GM12878 (cell line): Measurements from ENCODE around the gene SNRPF. TPM values are rescaled to one million over a fixed set of nuclear protein-coding genes. Genes with fewer than 3 reads are reported as not detected.

ENCODE experiments used
- ATAC-seq: fragments of 200-7000 bp; cut with Tn5 transposase; 3 replicates; pipeline ENCODE4 v1.9.1; 2020; ENCODE audit warnings: mild to moderate bottlenecking, moderate library complexity
- BruUV-seq: library from RNA; stranded (reverse); fragments of 400-500 nt; replicated peaks from 2 replicates; lab custom pipeline; 2021; lab: Mats Ljungman, UMichigan
- CTCF ChIA-PET: fragments of 300-600 bp; sonication (Branson Sonifier 250); formaldehyde crosslinking; extraction: SDS; loops from one replicate; lab custom pipeline; 2021; ENCODE audit warnings: inconsistent platforms; lab: Yijun Ruan, JAX
- POLR2A ChIA-PET: fragments of 350-600 bp; formaldehyde crosslinking; extraction: SDS; loops from one replicate; lab custom pipeline; 2021; ENCODE audit warnings: inconsistent platforms; lab: Charles Lee
- RAD21 ChIA-PET: fragments of 300-600 bp; sonication (Branson Sonifier 250); formaldehyde crosslinking; loops from one replicate; lab custom pipeline; 2023; ENCODE audit warnings: antibody characterized with exemption; ENCODE audit not compliant: unreplicated experiment; lab: Charles Lee
- SMC1A ChIA-PET: fragments of 300-600 bp; sonication (Branson Sonifier 250); formaldehyde crosslinking; loops from one replicate; lab custom pipeline; 2023; ENCODE audit not compliant: unreplicated experiment, uncharacterized antibody; lab: Charles Lee
- DNase-seq: peaks from one replicate; pipeline ENCODE4 v3.0.0-alpha.2; 2011; ENCODE audit warnings: low read depth, low spot score
- FAIRE-seq: peaks from 3 replicates; lab custom pipeline; 2011; peaks lifted over from hg19 to GRCh38; lab: Jason Lieb, UNC
- H2AFZ ChIP-seq: 2 replicates; pipeline ENCODE4 v1.6.0; 2011; ENCODE audit warnings: low read depth, low read length, control low read depth; ENCODE audit not compliant: control insufficient read depth
- H3K27ac ChIP-seq: 2 replicates; pipeline ENCODE4 v1.5.1; 2011; ENCODE audit warnings: control low read depth; ENCODE audit not compliant: control insufficient read depth, insufficient read depth
- H3K27me3 ChIP-seq, 2 experiments: replicated peaks in 1 of 2; 2 replicates each; pipeline versions ENCODE4 v1.6.0 to v1.6.1; 2011; ENCODE audit warnings: low read length in 1 of 2; ENCODE audit not compliant: control insufficient read depth in 2 of 2, insufficient read depth in 2 of 2
- H3K36me3 ChIP-seq, 2 experiments: 2 replicates each; pipeline ENCODE4 v1.5.1; 2011; ENCODE audit warnings: low read length in 1 of 2; ENCODE audit not compliant: control insufficient read depth in 2 of 2, insufficient read depth in 2 of 2
- H3K4me1 ChIP-seq: 2 replicates; pipeline ENCODE4 v1.6.1; 2011; ENCODE audit warnings: mild to moderate bottlenecking, low read length, moderate library complexity, mixed read lengths; ENCODE audit not compliant: control insufficient read depth, insufficient read depth
- H3K4me2 ChIP-seq: 2 replicates; pipeline ENCODE4 v1.6.0; 2011; ENCODE audit warnings: control low read depth; ENCODE audit not compliant: control insufficient read depth, insufficient read depth
- H3K4me3 ChIP-seq: fragments of 200-600 bp; sonication (generic); 2 replicates; pipeline ENCODE4 v1.5.1; 2016
- H3K79me2 ChIP-seq: 2 replicates; pipeline ENCODE4 v1.6.0; 2011; ENCODE audit warnings: low read length; ENCODE audit not compliant: control insufficient read depth, insufficient read depth
- H3K9ac ChIP-seq: 2 replicates; pipeline ENCODE4 v1.8.0; 2011; ENCODE audit warnings: low read length, control low read depth, mixed read lengths; ENCODE audit not compliant: control insufficient read depth, insufficient read depth
- H3K9me3 ChIP-seq: replicated peaks from 3 replicates; pipeline ENCODE4 v1.5.1; 2011; ENCODE audit warnings: mild to moderate bottlenecking, low read length; ENCODE audit not compliant: control insufficient read depth, insufficient read depth
- H4K20me1 ChIP-seq: 2 replicates; pipeline ENCODE4 v1.6.0; 2011; ENCODE audit not compliant: control insufficient read depth, insufficient read depth
- CUX1 ChIP-seq: IDR thresholded peaks from 2 replicates; pipeline ENCODE4 v1.6.1; 2012; ENCODE audit warnings: improper control_type of control experiment, low read depth, low read length; ENCODE audit not compliant: insufficient replicate concordance
- POU2F2 ChIP-seq: IDR thresholded peaks from 3 replicates; pipeline ENCODE4 v1.6.1; 2011; ENCODE audit warnings: low read depth, mild to moderate bottlenecking, low read length, borderline replicate concordance
- SP1 ChIP-seq: IDR thresholded peaks from one replicate; pipeline ENCODE4 v1.6.1; 2011; ENCODE audit warnings: low read depth, low read length
- YBX1 ChIP-seq: fragments of 450-650 bp; IDR thresholded peaks from 2 replicates; pipeline ENCODE4 v1.6.1; 2016; ENCODE audit warnings: antibody characterized with exemption
- WGBS: methylation state at CpG from one replicate; pipeline ENCODE4 v1.1.6; 2016; ENCODE audit warnings: low lambda C conversion rate; ENCODE audit not compliant: insufficient replicate concordance, insufficient coverage; ENCODE audit errors: missing lambda C conversion rate; 5-methylcytosine and 5-hydroxymethylcytosine counted together
- in situ Hi-C: fragments of 300-500 bp; cut with MboI; formaldehyde crosslinking; loops from 9 replicates; pipeline ENCODE4 v1.14.3; 2018; ENCODE audit warnings: mixed read lengths
- intact Hi-C: fragments of 100-400 bp; cut with micrococcal nuclease; formaldehyde crosslinking; loops from one replicate; pipeline ENCODE4 v1.14.2; 2022; ENCODE audit not compliant: unreplicated experiment
- polyA plus RNA-seq, 11 experiments: library from polyadenylated mRNA; depleted of rRNA in 4 of 11; unstranded in 6 of 11; stranded (reverse) in 5 of 11; fragments of >200 nt; fragmentation: Nextera tagmentation in 4 of 11; fragmentation: Illumina TruSeq in 1 of 11; extraction: Ambion mirVana in 4 of 11; extraction: Trizol in 1 of 11; gene quantifications; 1 replicate in 1 of 11; 2 replicates in 10 of 11; pipeline versions ENCODE4 v1.2.1 to v1.2.3, GENCODE V29; 2011 to 2016; ENCODE audit warnings: inconsistent platforms in 2 of 11, missing spikeins in 2 of 11, low read depth in 1 of 11
- total RNA-seq, 4 experiments: library from RNA; depleted of rRNA in 3 of 4; stranded (reverse); fragments of >200 nt in 3 of 4; fragmentation: Illumina TruSeq in 1 of 4; extraction: Trizol in 1 of 4; gene quantifications; 2 replicates each; pipeline versions ENCODE4 v1.2.1 to v1.2.3, GENCODE V29; 2013 to 2021

Gene SNRPF
- total and polyA plus RNA-seq, 10 of the 15 experiments (the other 5 are each of a cell fraction or from before 2014, with no cell fraction given) = 36.5 to 204 (median 77.9) TPM

- intact Hi-C loops (no loop called here), in situ Hi-C loops (no loop called here)
- Histone ChIP-seq H3K4me2 (no peak overlapping the region), H3K9me3 (no peaks in the 10 kb centered on the region), H3K4me3 (no peak overlapping the region), H3K27ac (no peak overlapping the region), H3K27me3 (peaks cover 0 to 3% of the 10 kb centered on the region in 2 experiments; a peak in 1 of 4 replicates), H3K9ac (no peak overlapping the region), H3K4me1 (no peaks in the 10 kb centered on the region), H2AFZ (no peak overlapping the region), H3K36me3 (no peaks in the 10 kb centered on the region), H3K79me2 (no peaks in the 10 kb centered on the region), H4K20me1 (no peaks in the 10 kb centered on the region)
- no peak for TF ChIP-seq SP1
- TF ChIP-seq YBX1 = no peak
- TF ChIP-seq POU2F2 = no peak
- TF ChIP-seq CUX1 = no peak
- ATAC-seq = no peak
- WGBS = 26% methylated on average over 3 of the region's 3 CpGs
- no peak for FAIRE-seq
- SMC1A ChIA-PET = no interaction called here
- POLR2A ChIA-PET = no interaction called here
- BruUV-seq = no TSS peak
- DNase-seq = no peak
- RAD21 ChIA-PET = no interaction called here
- CTCF ChIA-PET = interaction anchor here (0.7 kb wide), 1 partner anchor 73 kb away, joined by 4 read pairs; no protein-coding TSS in a partner anchor
These were observed 22.6 kb upstream of the SNRPF start for GRCh38 chr12:95836185-95836609.
